HG03378 (cell line): ENCODE measurements around the gene EIF5.

Experiments used
- ATAC-seq: cut with Tn5 transposase; IDR thresholded peaks from one replicate; pipeline ENCODE4 v1.9.1; 2021; ENCODE audit warnings: mild to moderate bottlenecking, moderate library complexity; ENCODE audit not compliant: unreplicated experiment

EIF5 gene

GRCh38 chr14:103392572-103392971 is 58.5 kb downstream of the EIF5 start:
- no peak for ATAC-seq

DNA sequence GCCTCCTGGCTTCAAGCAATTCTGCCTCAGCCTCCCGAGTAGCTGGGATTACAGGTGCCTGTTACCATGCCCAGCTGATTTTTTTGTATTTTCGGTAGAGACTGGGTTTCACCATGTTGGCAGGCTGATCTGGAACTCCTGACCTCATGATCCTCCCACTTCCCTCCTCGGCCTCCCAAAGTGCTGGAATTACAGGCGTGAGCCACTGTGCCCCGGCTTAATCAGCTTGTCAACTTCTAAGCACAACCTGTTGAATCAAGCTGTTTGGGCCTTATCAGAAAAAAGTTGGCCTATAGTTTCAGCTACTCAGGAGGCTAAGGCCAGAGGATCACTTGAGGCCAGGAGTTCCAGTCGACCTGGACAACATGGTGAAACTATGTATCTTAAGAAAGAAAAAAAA is 59.0 kb downstream of the EIF5 start:
- ATAC-seq, result no peak

DNA sequence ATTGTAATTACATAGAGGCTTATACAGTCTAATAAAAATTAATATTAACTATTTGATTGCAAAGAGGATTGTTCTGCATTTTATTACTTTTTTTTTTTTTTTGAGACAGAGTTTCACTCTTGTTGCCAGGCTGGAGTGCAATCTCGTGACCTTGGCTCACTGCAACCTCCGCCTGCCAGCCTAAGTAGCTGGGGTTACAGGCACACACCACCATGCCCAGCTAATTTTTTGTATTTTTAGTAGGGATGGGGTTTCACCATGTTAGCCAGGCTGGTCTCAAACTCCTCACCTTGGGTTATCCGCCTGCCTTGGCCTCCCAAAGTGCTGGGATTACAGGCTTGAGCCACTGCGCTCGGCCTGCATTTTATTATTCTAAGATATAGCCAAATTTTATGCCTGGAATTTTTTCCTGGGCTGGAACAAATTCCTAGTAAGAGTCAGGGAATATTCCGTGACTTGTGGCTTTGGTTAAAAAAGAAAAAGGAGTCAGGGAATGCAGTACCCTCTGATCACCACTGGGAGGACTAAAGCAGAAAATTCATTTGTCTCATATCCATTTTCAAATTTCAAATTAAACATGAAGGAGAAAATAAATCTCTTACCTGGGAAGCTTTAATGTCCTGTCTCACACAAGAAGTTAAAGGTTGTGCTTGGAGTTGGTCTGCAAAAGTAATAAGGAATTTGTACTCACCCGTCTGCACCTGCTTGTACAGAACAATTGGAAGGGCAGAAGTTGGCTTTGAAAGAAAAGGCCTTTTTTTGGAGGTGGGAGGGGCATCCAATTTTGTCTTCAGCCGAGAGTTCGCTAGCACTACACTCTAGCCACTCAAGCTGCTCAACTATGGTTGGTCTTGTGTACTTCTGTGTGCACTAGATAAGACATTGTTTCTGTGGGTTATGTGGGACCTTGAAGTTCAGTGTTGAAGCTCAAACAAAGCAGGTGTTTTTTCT is 59.9 kb downstream of the EIF5 start:
- ATAC-seq, result no peak
